Colonic mucosa (tissue), 4 donors: ENCODE measurements around the gene NCKAP1. TPM values are rescaled to one million over a fixed set of nuclear protein-coding genes. Genes with fewer than 3 reads are reported as not detected.

Source experiments
- DNase-seq: peaks from one replicate; pipeline ENCODE4 v3.0.0-alpha.2; 2020
- H3K27ac ChIP-seq: fragments of 200-600 bp; one replicate; pipeline ENCODE4 v1.8.0; 2021
- H3K27me3 ChIP-seq: fragments of 200-600 bp; one replicate; pipeline ENCODE4 v1.8.0; 2021
- H3K36me3 ChIP-seq: fragments of 200-600 bp; one replicate; pipeline ENCODE4 v1.8.0; 2021
- H3K4me1 ChIP-seq: fragments of 200-600 bp; one replicate; pipeline ENCODE4 v1.8.0; 2021; ENCODE audit warnings: mild to moderate bottlenecking
- H3K4me3 ChIP-seq: fragments of 200-600 bp; one replicate; pipeline ENCODE4 v1.8.0; 2021
- H3K9ac ChIP-seq, 2 donors: one replicate each; pipeline ENCODE4 v1.7.0; 2013; ENCODE audit warnings: control low read depth in 2 of 2, low read depth in 2 of 2, low read length in 2 of 2
- H3K9me3 ChIP-seq: fragments of 200-600 bp; one replicate; pipeline ENCODE4 v1.8.0; 2021
- intact Hi-C: fragments of 100-400 bp; cut with DNase I; formaldehyde crosslinking; loops from one replicate; pipeline ENCODE4 v1.14.1; 2022
- total RNA-seq, 2 donors: library from RNA; stranded (reverse); fragmentation: NEBNext Ultra II Directional in 1 of 2; extraction: Animal tissue kit (Norgen Biotek cat#: 25700) in 1 of 2; gene quantifications; one replicate each; pipeline ENCODE4 v1.2.1, GENCODE V29; 2021
- TF ChIP-seq, protein P1 (sequence below): fragments of 200-600 bp; IDR thresholded peaks from one replicate; pipeline ENCODE4 v1.8.0; 2022; ENCODE audit warnings: antibody characterized with exemption, mild to moderate bottlenecking
- donor health status: healthy.
- donor health status: DM: no; HTN: no; CAD: no.
- donor health status: DM: no; HTN: no; CAD: no.

NCKAP1 gene, protein sequence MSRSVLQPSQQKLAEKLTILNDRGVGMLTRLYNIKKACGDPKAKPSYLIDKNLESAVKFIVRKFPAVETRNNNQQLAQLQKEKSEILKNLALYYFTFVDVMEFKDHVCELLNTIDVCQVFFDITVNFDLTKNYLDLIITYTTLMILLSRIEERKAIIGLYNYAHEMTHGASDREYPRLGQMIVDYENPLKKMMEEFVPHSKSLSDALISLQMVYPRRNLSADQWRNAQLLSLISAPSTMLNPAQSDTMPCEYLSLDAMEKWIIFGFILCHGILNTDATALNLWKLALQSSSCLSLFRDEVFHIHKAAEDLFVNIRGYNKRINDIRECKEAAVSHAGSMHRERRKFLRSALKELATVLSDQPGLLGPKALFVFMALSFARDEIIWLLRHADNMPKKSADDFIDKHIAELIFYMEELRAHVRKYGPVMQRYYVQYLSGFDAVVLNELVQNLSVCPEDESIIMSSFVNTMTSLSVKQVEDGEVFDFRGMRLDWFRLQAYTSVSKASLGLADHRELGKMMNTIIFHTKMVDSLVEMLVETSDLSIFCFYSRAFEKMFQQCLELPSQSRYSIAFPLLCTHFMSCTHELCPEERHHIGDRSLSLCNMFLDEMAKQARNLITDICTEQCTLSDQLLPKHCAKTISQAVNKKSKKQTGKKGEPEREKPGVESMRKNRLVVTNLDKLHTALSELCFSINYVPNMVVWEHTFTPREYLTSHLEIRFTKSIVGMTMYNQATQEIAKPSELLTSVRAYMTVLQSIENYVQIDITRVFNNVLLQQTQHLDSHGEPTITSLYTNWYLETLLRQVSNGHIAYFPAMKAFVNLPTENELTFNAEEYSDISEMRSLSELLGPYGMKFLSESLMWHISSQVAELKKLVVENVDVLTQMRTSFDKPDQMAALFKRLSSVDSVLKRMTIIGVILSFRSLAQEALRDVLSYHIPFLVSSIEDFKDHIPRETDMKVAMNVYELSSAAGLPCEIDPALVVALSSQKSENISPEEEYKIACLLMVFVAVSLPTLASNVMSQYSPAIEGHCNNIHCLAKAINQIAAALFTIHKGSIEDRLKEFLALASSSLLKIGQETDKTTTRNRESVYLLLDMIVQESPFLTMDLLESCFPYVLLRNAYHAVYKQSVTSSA
- total RNA-seq = 100 to 1,000 TPM; 105 to 133 TPM

DNA sequence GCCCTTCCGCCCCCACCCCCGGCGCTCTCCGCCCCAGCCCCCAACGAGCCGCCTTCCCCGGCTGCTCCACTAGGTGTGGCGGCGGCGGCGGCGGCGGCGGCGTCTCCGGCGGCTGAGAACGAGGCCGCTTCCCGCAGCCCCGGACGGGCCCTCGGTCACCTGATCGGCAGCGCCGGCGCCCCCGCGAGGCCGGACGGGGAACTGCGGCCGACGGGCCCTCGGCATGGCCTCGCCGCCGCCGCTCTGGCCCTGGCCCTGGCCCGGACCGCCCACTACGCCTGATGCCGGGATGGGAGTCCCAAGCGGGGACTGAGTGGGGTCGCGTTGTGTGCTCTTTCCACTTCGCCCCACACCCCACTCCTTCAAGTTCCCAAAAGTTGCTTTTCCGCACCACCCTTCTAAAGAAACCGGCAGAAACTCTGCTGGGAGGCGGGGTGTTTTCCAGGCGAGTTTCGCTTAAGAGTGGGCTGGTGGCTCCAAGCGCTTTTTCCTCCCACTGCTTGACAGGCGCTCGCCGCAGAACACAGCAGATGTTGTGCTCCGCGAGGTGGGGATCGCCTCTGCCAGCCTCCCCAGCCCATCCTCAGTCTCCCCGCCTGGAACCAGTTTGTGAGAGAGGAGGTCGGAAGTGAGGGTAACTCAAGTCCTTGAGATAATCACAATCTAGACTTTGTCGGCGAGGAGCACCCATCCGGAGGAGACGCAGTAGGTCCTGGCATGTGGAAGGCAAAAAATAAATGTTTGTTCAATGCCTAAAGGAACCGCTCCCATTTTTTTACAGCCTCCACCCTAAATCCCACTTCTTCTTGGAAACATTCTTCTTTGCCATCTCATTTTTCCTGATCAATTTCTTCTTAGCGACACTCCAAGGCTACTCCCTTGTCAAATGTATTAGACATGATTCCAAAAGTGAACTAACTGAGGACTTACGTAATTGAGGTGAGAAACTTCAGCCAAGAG is at the start of gene NCKAP1:
Gene NCKAP1 (minus strand): TSS at position 117 of the 960 bp plus-strand sequence. CDS start 358 bp downstream, outside the sequence.
- Histone ChIP-seq H3K4me1 (peaks cover 14% of the 10 kb centered on the region), H3K9ac (peak within 1 kb of the TSS; percentile 80 to 82), H3K4me3 (peak within 1 kb of the TSS; percentile 74), H3K36me3 (no peaks in the 10 kb centered on the region), H3K9me3 (no peaks in the 10 kb centered on the region), H3K27me3 (no peaks in the 10 kb centered on the region), H3K27ac (peak within 1 kb of the TSS; percentile 96)
- DNase-seq = peak; percentile 94
- intact Hi-C loops = no loop called here
- TF ChIP-seq, protein P1, sequence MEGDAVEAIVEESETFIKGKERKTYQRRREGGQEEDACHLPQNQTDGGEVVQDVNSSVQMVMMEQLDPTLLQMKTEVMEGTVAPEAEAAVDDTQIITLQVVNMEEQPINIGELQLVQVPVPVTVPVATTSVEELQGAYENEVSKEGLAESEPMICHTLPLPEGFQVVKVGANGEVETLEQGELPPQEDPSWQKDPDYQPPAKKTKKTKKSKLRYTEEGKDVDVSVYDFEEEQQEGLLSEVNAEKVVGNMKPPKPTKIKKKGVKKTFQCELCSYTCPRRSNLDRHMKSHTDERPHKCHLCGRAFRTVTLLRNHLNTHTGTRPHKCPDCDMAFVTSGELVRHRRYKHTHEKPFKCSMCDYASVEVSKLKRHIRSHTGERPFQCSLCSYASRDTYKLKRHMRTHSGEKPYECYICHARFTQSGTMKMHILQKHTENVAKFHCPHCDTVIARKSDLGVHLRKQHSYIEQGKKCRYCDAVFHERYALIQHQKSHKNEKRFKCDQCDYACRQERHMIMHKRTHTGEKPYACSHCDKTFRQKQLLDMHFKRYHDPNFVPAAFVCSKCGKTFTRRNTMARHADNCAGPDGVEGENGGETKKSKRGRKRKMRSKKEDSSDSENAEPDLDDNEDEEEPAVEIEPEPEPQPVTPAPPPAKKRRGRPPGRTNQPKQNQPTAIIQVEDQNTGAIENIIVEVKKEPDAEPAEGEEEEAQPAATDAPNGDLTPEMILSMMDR = peak; percentile 84

DNA sequence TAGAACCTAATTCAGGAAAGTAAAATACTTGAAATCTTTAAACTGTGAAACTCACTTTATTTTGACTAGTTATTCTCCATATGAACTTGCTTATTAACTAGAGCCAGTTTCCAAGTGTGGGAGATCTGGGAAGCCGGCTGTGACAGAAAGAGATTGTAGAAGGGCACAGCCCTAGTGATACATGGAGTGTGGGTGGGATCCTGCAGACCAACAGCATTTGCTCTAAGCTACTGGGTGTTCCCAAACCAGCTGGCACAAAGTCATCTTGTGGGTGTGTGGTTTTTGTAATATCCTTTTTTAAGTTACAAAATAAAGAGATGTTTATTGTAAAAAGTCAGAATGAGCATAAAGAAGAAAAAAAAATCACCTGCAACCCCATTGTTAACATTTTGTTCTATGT is 43.7 kb upstream of the NCKAP1 start:
- no peak for DNase-seq
- Histone ChIP-seq H3K9ac (no peak overlapping the region), H3K27ac (no peak overlapping the region), H3K27me3 (no peaks in the 10 kb centered on the region), H3K36me3 (no peaks in the 10 kb centered on the region), H3K4me1 (no peaks in the 10 kb centered on the region), H3K4me3 (no peak overlapping the region), H3K9me3 (no peaks in the 10 kb centered on the region)
- intact Hi-C loops = no loop called here
- TF ChIP-seq, protein P1 = no peak

DNA sequence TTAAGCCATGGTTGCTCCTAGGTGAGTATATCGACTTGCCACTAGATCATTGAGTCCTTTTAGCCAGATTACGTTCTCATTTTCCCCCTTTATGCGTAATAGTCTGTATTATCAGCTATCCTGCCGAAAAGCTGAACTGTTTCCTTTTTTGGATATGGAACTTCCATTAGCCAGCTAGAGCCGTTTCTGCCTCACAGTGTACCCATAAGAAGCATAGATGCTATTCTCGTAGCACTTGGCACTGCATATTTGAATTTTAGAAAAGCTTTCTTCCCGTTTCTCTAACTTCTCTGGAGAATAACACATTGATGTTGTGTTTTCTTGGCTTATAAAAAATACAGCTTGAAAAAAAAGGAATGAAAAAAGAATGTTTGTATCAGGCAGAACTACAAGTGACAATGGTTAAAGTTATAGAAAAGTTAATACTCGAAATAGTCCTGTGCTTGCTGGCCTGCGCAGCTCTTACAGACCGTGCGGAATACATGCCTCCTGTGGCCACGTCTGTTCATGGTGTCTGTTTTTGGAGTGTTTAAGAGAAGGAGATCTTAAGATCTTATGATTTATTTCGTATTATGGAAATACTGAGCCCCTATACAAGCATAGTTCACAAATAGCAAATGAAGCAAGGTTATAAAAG is 41.0 kb upstream of the NCKAP1 start:
- H3K4me1 ChIP-seq = no peaks in the 10 kb centered on the region
- intact Hi-C loops = loop anchor here (5.0 kb wide), 1 partner anchor 43 kb away; the partner anchor contains the start of gene NUP35
- H3K9ac ChIP-seq = peak overlapping the region; percentile 52 to 77
- peak overlapping the region; percentile 48 for H3K4me3 ChIP-seq
- H3K9me3 ChIP-seq = no peaks in the 10 kb centered on the region
- no peak for DNase-seq
- H3K36me3 ChIP-seq = no peaks in the 10 kb centered on the region
- peak overlapping the region; percentile 72 for H3K27ac ChIP-seq
- H3K27me3 ChIP-seq = no peaks in the 10 kb centered on the region
- TF ChIP-seq, protein P1 = no peak

DNA sequence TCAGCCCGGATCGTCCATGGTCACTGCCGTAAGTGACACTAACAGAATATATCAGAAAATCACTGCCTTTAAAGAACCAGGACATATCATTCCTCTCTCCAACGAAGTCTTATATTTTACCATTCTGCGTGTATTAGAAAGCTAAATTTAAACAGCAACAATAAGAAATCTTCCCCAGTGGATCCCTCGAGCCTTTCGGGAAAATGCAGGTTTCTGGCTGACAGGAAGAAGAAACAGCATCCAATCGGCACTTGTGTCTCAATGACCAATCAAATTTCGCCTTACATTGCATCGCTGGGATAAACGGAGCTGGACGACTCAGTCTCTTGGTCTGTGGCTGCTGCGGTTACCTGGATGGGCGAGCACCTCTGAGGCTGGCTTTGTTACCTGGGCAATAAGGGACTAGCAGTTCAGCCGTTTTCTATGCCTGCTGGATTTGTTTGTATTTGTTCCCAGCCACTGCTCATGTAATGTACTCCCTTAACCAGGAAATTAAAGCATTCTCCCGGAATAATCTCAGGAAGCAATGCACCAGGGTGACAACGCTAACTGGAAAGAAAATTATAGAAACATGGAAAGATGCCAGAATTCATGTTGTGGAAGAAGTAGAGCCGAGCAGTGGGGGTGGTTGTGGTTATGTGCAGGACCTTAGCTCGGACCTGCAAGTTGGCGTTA is 40.3 kb upstream of the NCKAP1 start, which contains the start of gene DUSP19:
Gene DUSP19 (plus strand): TSS at position 284 of the 675 bp plus-strand sequence. CDS start 187 bp downstream, at position 471.
- H3K27me3 ChIP-seq = no peaks in the 10 kb centered on the region
- TF ChIP-seq, protein P1 = no peak

More for the DNA sequence above, 40.3 kb upstream of the NCKAP1 start, which contains the start of gene DUSP19:
- Histone ChIP-seq H3K36me3 (no peaks in the 10 kb centered on the region), H3K9ac (peak within 1 kb of the TSS; percentile 64 to 77), H3K4me3 (peak within 1 kb of the TSS; percentile 48), H3K27ac (peak within 1 kb of the TSS; percentile 72), H3K4me1 (no peaks in the 10 kb centered on the region), H3K9me3 (no peaks in the 10 kb centered on the region)
- intact Hi-C loops = loop anchor here (5.0 kb wide), 1 partner anchor 44 kb away; the partner anchor contains the start of gene NUP35
- DNase-seq = peak; percentile 98
